ENCODE data around the gene KRTAP10-12.

The KRTAP10-12 gene

DNA sequence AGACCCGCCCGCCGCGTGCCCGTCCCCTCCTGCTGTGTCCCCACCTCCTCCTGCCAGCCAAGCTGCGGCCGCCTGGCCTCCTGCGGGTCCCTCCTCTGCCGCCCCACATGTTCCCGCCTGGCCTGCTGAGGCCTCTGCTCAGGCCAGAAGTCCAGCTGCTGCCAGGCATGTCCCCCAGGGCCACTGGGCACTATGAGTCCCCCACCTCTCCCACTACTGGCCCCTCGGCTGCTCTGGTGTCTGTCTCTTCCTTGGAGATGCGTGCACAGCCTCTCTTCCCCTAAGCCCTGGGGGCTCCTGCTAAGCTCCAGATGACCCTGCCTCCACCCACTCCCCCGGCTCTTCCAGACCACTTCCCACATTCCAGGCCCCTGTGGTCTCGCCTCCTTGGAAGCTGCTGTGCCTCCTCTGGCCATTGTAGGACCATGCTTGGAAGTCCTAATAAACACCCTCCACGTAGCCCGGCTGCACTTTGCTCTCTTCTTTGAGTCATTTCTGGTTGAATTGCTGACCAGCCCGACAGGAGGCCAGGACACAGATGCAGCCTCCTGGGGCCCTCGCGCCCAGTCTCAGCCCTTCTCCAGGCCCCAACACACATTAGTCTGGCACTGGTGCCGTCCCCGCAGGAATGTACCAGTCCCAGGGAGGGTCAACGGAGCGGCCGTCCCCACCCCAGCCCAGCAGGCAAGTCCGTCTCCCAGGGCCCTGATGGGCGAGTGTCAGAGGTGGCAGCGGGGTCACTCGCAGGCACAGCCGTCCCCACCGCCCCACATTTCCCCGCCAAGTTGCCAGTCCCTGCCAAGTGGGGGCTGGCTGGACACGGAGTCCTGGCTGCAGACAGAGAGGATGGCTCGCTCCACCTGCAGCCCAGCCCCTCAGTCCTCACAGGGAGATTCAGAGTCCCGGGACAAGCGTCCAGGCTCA is 1.1 kb downstream of the KRTAP10-12 start:
- DNase-seq (ENCODE audit: low read depth, low spot score): no peak

DNA sequence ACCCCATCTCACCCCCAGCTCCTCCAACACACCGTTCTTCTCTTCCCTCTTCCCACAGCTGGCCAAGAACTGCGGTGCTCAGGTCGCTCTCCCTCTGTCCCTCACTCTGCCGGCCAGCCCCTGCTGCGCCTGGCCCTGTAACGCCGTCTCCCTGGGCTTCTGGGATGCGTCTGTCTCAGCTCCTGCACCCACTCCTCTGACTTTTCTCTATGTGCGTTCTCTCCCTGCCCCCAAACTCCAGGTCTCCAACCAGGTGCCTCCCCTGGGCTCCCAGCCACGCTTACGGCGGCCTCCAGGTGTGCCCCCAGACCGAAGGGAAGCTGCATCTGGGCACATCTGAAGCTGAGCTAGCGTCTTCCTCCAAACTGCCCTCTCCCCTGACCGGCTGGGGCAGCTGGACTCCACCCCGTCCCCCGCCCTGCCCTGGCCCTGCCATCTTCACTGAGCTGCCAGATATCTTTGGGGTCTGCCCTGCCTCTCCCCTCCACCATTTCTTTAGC is 2.6 kb downstream of the KRTAP10-12 start:
- DNase-seq (ENCODE audit: low read depth, low spot score): no peak

DNA sequence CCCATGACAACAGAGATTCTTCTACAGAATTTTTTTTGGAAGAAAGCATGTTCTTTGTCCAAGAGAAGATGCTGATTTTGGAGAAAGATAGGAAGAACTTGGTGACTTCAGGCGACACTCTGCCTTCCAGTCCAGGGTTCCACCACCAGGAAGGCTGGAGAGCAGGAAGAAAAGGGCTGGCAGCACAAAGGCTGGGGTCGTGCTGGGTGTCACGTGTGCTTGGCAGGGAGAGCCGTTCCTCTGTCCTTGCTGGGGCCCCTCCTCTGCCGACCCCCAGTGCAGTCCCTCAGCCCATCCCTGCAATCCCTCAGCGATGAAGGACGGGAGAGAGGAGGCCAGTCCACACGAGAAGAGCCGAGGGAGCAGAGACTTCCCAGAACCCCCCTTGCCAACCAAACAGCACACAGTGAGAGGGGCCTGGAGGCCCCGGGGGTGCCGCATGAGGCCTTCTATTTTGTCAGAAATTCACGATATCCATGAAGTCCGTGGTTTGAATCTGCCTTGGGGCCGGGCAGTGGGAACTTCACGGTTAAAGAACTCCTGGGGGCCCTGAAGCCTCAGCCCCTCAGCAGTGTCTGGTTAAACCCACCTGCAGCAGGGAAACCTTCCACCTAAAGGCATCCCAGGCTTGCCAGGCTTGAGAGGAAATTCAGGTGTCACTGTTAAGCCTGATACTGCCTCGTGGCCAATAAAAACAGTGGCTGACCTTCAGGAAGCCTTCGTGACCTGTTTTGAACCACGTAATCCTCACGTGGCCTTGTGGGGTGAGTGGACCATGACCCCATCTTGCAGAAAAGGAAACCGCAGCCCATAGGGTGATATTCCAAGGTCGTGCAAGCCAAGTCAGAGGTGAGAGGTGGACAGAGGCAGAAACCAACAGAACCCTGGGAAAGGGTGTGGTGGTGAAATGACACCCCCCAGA is 3.4 kb downstream of the KRTAP10-12 start:
- no peak for DNase-seq (ENCODE audit: low read depth, low spot score)

DNA sequence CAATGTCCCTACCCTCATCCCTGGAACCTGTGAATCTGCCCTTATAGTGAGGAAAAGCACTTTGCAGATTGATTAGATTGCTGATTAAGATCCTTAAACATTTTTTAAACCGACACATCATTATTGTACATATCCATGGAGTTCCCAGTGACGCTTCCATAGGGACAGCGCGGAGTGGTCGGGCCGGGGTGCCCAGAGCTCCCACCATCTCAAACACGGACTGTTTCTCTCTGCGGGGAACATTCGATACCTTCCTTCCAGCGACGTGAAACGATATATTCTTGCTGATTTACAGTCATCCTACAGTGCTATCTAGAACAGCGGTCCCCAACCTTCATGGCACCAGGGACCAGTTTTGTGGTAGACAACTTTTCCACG is 4.0 kb downstream of the KRTAP10-12 start:
- DNase-seq (ENCODE audit: low read depth, low spot score): no peak

DNA sequence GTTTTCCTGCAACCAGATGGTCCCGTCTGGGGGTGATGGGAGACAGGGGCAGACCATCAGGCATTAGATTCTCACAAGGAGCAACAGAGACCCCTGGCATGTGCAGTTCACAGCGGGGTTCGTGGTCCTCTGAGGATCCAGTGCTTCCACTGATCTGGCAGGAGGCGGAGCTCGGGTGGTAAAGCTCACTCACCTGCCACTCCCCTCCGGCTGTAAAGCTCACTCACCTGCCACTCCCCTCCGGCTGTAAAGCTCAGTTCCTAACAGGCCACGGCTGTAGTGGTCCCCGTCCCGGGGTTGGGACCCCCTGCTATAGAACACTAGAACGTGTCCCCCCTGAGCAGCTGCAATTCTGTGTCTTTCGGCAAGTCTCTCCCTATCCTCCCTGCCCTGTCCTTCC is 4.6 kb downstream of the KRTAP10-12 start:
- no peak for DNase-seq (ENCODE audit: low read depth, low spot score)

DNA sequence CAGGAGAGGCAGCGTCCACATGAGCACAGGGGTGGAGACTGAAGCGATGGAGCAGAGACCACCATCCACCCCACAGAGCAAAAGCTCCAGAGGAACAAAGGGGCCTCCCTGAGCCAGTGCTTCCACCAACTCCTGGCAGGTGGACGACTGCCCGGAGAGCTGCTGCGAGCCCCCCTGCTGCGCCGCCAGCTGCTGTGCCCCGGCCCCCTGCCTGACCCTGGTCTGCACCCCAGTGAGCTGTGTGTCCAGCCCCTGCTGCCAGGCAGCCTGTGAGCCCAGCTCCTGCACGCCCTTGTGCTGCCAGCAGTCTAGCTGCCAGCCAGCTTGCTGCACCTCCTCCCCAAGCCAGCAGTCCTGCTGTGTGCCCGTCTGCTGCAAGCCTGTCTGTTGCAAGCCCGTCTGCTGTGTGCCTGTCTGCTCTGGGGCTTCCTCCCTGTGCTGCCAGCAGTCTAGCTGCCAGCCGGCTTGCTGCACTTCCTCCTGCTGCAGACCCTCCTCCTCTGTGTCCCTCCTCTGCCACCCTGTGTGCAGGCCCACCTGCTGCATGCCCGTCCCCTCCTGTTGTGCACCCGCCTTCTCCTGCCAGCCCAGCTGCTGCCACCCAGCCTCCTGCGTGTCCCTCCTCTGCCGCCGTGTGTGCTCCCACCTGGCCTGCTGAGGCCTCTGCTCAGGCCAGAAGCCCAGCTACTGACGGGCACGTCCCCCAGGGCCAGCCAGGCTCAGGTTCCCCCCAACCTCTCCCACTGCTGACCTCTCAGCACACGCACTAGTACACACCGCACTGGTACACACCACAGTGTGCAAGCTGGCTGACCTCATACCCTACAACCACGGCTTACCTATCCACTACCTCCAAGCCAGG is 5.4 kb downstream of the KRTAP10-12 start:
- no peak for DNase-seq (ENCODE audit: low read depth, low spot score)

DNA sequence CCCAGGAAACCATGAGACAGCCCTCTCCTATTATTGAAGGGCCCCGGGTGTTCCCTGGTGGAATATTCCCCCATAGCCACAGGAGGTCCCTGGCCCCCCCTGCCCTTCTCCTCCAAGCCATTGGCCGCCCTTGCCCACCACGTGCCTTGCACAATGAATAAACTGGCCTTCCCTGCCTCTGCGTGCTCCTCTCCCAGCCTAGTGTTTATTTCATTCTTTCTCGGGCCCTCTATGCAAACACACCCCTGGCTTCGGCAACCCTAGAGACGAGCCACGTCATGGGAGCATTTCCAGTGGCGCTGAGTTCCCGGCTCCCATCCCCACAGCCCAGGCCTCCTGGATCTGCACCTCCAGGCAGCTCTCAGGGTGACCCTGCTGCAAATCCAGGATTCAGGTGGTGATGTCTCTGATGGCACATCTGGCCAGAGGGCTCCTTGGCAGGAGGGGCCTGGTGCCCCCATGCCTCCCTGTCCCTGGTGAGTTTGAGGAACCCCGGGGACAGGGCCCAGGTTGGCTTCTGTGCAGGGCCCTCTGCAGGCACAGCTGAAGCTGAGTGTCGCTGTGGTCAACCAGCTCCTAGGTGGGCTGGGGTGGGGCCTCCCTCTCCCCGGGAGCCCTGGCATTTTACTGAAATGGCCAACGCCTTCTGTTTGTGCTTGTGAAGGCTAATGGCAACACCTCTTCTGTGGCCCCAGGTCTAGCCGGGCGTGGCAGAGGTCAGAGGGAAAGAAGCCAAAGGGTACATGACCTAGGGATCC is 6.2 kb downstream of the KRTAP10-12 start:
- DNase-seq (ENCODE audit: low read depth, low spot score): no peak

DNA sequence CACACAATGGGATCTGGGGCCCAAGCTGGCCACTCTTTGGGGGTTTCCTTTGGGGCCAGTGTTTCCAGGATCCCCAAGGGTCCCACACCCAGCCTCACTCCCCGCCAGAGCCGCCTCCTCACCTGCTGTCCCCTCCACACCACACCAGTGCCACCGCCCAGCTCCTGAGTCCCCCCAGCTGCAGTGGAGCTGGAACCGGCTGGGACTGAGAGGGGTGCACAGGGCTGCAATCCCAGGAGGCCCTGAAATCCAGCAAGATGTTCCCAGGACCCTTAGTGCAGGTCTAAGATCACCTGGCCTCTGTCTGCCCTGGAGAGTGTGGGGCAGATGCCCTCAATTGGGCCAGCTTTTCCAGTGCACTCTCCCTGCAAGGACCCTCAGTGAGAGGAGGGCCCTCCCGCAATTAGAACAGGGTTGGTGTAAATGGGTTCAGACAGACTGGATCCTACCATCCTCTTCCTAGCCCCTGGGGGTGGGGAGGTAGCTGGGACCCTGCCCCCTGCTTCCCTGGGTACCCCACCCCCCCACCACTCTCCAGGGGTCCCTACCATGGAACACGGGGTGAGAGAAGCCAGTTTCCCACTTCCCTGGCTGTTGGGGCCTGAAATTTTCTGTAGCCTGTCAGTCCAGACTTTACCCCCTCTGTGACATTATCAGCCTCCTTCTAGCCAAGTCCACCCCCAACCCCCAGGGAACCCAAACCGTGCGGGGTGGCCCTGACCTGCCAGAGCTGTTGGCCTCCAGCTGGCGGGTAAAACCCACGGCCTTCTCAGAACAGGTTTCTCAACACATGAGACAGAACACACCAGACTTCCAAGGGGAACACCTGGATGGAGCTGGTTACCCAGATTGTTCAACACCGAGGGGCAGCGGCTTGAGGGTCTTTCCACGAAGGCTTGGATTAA is 7.0 kb downstream of the KRTAP10-12 start:
- no peak for DNase-seq (ENCODE audit: low read depth, low spot score)

DNA sequence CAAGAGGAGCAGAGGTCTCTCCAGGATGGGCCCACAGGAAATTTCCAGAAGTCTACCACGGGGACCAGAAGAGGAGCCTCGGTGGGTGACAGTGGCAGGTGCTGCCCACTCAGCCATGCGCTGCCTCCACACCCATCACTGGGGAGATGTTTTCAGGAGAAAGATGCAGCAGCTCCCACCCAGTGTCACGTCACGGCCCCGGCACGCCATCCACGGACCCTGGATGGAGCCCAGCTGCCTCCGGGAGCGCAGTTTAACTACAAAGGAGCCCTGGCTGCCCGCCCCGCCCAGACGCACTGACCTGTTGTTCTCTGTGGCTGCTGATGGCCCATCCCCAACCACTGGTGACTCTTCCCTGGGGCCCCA is 7.6 kb downstream of the KRTAP10-12 start:
- DNase-seq (ENCODE audit: low read depth, low spot score): no peak

DNA sequence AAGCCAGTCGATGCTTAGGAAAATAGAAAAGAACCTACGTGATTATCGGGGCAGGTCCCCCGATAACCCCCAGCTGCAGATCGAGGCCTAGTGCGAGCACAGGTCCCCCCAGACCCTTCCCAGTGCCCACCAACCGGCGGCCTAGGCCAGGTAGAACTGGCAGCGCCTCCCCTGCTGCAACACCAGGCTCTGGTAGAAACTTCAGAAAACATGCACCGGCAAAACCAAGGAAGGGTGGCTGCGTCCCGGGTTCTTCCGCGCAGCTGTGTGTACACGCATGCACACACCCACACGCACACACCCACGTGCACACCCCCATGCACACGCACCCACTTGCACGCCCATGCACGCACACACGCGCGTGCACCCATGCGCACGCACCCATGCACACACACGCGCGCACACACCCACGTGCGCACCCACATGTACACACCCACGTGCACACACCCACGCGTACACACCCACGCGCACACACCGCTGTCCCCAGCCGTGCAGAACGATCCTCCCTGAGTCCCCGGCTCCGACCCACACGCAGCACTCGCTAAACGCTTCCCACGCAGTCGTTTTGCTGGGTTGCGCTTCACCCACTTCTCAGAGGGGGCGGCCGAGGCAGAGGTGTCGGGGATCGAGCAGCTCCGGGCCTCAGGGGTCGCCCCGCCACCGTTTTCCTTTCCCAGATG is 9.2 kb downstream of the KRTAP10-12 start:
- DNase-seq (ENCODE audit: low read depth, low spot score): no peak

DNA sequence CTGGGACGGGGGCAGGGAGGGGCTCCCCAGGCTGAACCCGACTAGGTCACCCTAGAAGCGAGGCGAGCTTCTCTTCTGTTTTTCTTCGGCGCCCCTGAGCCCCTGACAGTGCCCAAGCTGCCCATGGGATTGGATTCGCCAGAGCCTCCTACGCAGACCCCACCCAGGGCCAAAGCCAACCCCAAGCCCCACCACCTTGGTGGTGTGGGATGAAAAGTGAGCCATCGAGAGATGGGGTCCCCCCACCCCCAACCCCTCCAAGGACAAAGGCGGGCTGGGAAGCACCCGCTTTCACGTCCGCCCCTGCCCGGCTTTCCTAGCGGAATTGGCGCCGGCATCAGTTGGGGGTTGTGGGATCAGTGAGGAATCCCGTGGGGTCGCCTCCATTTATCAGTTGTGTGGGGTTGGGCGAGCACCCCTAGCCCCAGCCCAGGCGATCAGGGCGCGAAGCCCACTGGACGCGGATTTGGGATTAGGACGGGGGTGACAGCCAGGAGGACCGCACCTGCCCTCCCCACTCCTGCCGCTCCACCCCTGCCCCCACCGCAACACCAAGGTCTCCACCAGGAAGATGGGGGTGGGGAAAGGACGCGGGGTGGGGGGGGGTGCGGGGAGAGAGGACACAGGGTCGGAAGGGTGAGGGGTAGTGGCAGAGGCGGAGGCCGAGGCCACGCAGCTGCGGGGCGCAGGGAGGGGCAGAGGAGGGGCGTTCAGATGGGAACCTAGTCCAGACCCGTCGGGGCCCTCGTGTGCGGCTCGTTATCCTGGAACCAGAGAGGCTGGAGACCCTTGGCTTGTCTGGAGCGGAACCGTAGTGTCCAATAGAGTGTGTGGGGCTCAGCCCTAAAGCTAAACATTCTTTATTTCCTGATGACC is 10.0 kb downstream of the KRTAP10-12 start:
- DNase-seq (ENCODE audit: low read depth, low spot score): no peak

DNA sequence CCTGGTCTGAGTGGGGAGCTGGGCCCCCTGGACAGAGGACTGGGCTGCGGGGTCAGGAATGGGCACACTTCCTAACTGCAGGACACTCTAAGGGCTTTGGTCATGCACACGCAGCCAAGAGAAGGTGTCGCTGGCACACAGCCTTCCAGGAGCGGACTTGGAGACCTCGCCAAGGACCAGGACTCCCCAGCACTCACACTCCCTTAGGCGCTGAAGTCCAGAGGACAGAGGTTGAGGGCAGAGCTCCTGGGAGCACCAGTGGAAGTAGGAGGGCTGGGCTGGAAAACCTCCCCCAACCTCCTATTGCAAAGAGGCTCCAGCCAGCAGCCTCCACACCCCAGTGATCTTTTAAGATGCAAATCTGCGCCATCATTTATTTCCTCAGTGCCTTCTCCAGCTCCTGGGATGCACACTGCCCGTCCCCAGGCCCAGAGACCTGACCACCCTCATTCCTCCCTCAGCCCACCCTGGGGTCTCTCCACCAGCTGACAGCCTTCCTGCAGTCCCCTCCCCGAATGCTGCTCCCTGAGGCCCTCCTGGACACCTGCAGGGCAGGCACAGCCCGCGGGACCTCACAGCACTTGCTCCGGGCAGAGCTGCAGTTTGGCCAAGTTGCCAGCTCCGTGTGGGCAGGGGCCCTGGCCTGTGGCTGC is 11.4 kb downstream of the KRTAP10-12 start:
- no peak for DNase-seq (ENCODE audit: low read depth, low spot score)

DNA sequence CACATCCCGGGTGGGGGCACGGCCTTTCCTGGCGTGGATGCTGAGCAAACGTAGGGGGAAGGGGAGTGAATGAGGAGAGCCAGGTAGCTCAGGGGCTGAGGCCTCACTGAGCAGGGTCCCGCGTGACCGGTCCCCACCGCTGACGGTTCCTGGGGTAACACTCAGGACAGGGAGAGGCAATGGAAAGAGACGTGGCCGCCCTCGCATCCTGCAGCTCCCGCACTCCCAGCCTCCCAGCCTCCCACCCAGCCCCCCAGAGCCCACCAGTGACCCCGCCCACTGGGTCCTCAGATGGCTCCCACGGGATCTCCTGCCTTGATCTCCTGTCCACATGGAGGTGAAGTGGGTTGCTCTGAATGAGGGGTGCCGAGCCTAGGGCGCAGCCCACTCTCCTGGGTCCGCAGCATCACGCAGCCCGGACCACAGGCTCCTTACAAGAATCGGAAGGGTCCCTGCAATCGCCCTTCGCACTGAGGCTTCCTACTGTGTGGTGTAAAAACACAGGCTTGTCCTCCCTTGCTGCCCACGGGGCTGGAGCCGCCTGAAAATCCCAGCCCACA is 12.0 kb downstream of the KRTAP10-12 start:
- no peak for DNase-seq (ENCODE audit: low read depth, low spot score)

DNA sequence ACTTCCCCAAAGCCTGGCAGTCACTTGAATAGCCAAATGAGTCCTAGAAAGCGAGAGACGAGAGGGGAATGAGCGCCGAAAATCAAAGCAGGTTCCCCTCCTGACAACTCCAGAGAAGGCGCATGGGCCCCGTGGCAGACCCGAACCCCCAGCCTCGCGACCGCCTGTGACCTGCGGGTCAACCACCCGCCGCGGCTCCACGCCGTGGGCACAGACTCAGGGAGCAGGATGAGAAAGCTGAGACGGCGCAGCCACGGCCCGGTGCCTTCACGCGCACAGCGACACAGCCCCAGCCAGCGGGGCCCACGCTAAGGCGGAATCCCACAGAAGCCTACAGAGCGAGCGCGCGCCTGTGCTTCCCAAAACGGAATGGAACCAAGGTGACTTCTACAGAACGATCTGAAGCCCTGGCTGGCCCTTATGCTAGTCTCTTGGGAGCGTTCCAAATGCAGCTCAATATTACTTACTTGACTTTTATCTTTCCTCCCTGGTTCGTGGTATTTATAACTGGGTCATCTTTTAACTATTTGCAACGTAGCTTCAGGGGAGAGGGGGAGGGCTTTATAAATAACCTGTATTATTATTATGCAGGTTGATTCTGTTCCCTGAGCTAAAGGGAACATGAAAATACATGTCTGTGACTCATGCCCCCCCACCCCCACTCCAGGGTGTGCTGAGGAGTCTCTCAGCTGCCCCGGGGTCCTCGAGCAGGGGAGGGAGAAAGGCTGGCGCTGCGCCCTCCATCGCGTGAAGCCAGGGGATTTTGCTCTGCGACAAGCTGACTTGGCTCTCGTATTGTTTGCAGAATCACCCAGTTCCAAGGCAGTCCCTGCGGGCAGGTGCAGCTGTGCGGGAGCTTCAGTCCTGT is 12.7 kb downstream of the KRTAP10-12 start:
- DNase-seq (ENCODE audit: low read depth, low spot score): no peak

DNA sequence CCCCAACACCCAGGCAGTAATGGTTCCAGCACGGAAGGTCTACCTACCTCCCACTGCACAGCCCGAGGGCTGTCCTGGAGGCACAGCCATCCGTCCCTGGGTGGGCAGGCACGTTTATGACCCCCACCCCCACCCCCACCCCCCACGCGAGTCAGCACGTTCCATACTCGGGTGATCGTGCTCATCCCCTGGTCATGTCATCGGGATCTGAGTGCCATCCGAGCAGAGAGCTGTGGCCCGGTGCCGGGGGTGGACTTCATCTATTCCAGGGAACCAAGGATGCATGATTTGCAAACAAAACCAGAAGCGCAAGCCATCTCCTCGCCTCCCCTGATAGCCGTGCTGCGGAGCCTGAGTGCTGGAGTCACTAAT is 13.3 kb downstream of the KRTAP10-12 start:
- DNase-seq (ENCODE audit: low read depth, low spot score): no peak

DNA sequence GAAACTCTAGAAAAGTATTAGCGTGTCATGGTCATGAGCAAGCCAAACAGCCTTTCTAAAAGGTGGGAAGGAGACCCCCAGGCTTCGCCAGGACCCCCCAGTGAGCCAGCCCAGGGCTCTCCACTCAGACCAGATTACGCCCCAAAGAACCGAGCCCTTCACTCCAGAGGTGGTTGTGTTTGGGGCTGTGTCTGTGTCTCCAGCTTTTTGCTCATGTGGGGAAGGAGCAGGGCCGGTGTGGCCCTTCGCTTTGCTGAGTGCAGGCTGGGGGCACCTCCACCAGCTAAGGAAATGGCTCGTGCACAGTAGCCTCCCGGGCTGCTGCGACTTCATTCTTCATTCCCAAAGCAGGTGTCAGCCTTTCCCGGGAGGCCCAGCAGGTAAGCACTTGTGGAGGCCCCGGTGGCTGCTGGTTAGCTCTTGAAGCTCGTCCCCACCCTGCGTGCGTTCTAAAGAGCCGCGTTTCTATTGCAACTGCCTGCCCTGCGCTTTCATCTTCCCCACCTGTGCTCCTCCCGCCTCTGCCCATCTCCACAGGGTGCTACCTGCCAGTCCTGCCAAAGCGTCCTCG is 13.9 kb downstream of the KRTAP10-12 start:
- no peak for DNase-seq (ENCODE audit: low read depth, low spot score)

All from activated CD4-positive, CD25-positive, alpha-beta regulatory T cell treated with anti-CD3 and anti-CD28 coated beads, Interleukin-2, amount 50 U/mL, for 16 hours (primary cell).